Stimulated activated memory B cell treated with anti-CD40 and anti-IgM and Interleukin-4, amounts not matched to agents 10 μg/mL and 1 μg/mL and 100 μg/mL, for 72 hours (primary cell): ENCODE results near the gene CAMK2B.
A peak's percentile ranks its signal among the peaks of the same experiment; 100 is the strongest.

Experiments used
- ATAC-seq: fragments of 150-1000 bp; cut with Tn5 transposase; 2 replicates; pipeline ENCODE4 v1.10.0; 2021
- H3K27ac Mint-ChIP-seq: one replicate; pipeline ENCODE4 v1.8.0; 2022; ENCODE audit warnings: mild to moderate bottlenecking, mixed read lengths
- H3K27me3 Mint-ChIP-seq: one replicate; pipeline ENCODE4 v1.8.0; 2022; ENCODE audit warnings: mixed read lengths
- H3K36me3 Mint-ChIP-seq: one replicate; pipeline ENCODE4 v1.8.0; 2022; ENCODE audit warnings: mixed read lengths
- H3K4me1 Mint-ChIP-seq: one replicate; pipeline ENCODE4 v1.8.0; 2022; ENCODE audit warnings: mixed read lengths
- H3K4me3 Mint-ChIP-seq: one replicate; pipeline ENCODE4 v1.8.0; 2022; ENCODE audit warnings: mild to moderate bottlenecking, moderate library complexity, mixed read lengths
- H3K9me3 Mint-ChIP-seq: one replicate; pipeline ENCODE4 v1.8.0; 2022; ENCODE audit warnings: mixed read lengths

Gene CAMK2B

DNA sequence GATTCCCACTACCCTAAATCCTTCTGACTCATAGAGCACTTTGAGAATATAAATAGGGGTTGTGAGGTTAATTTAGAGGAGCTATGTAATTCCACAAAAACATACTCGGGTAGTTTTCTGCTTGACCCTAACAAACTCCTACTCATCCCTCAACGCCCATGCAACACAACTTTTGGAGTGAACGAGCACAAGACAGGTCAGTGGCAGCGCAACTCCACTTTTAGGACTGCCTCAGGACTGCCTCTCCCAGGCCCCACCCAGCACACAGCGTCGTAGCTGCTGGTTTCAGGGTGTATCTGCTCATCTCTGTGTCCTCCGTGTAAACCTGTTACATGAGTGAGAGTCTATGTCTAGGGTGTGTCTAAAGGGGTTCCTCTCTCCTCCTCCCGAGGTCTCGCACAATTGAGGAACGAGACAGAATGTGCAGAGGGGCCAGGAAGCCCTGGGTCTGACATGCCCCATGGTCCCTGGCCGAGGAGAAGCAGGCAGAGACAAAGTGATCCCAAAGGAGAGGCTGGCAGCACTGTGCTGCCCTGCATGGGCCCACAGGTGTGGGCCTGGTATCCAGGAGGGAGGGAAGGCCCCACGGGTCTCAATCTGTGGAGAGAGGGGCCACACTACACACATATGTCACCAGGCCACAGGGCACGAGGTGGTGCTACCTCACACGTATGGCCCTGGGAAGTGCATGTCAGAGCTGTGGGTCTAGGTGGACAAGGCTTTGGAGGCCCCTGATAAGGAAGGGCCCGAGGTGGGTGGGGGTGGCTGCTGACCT, 45.5 kb downstream of the CAMK2B start:
- H3K27ac Mint-ChIP-seq, result no peak overlapping the region
- H3K4me1 Mint-ChIP-seq, result no peaks in the 10 kb centered on the region
- no peak for ATAC-seq
- no peak overlapping the region for H3K4me3 Mint-ChIP-seq
- peaks cover 20% of the 10 kb centered on the region for H3K27me3 Mint-ChIP-seq
- no peaks in the 10 kb centered on the region for H3K9me3 Mint-ChIP-seq
- H3K36me3 Mint-ChIP-seq, result no peaks in the 10 kb centered on the region

- Mint-ChIP-seq H3K9me3 (no peaks in the 10 kb centered on the region), H3K27ac (no peak overlapping the region), H3K4me3 (no peak overlapping the region), H3K36me3 (no peaks in the 10 kb centered on the region), H3K4me1 (peaks cover 4% of the 10 kb centered on the region), H3K27me3 (peaks cover 26% of the 10 kb centered on the region)
- no peak for ATAC-seq
These were observed 46.1 kb downstream of the CAMK2B start for GRCh38 chr7:44279286-44279685.

- Mint-ChIP-seq H3K27me3 (peaks cover 33% of the 10 kb centered on the region), H3K9me3 (no peaks in the 10 kb centered on the region), H3K4me1 (peaks cover 11% of the 10 kb centered on the region), H3K36me3 (no peaks in the 10 kb centered on the region), H3K27ac (no peak overlapping the region), H3K4me3 (no peak overlapping the region)
- ATAC-seq, result no peak
These were observed 46.8 kb downstream of the CAMK2B start for GRCh38 chr7:44278451-44279161.

GRCh38 chr7:44277851-44278250, 47.5 kb downstream of the CAMK2B start:
- no peak overlapping the region for H3K27ac Mint-ChIP-seq
- no peaks in the 10 kb centered on the region for H3K9me3 Mint-ChIP-seq
- no peaks in the 10 kb centered on the region for H3K36me3 Mint-ChIP-seq
- H3K4me1 Mint-ChIP-seq, result peaks cover 11% of the 10 kb centered on the region
- H3K27me3 Mint-ChIP-seq, result peaks cover 34% of the 10 kb centered on the region
- ATAC-seq, result no peak
- H3K4me3 Mint-ChIP-seq, result no peak overlapping the region

- Mint-ChIP-seq H3K36me3 (no peaks in the 10 kb centered on the region), H3K27me3 (peaks cover 34% of the 10 kb centered on the region), H3K4me1 (peaks cover 11% of the 10 kb centered on the region), H3K27ac (no peak overlapping the region), H3K9me3 (no peaks in the 10 kb centered on the region), H3K4me3 (no peak overlapping the region)
- no peak for ATAC-seq
These were observed 48.0 kb downstream of the CAMK2B start for GRCh38 chr7:44277391-44277790.

- H3K9me3 Mint-ChIP-seq, result no peaks in the 10 kb centered on the region
- no peak for ATAC-seq
- peaks cover 11% of the 10 kb centered on the region for H3K4me1 Mint-ChIP-seq
- H3K27me3 Mint-ChIP-seq, result peaks cover 29% of the 10 kb centered on the region
- H3K4me3 Mint-ChIP-seq, result no peak overlapping the region
- no peak overlapping the region for H3K27ac Mint-ChIP-seq
- H3K36me3 Mint-ChIP-seq, result no peaks in the 10 kb centered on the region
These were observed 48.7 kb downstream of the CAMK2B start for GRCh38 chr7:44276571-44277221.

DNA sequence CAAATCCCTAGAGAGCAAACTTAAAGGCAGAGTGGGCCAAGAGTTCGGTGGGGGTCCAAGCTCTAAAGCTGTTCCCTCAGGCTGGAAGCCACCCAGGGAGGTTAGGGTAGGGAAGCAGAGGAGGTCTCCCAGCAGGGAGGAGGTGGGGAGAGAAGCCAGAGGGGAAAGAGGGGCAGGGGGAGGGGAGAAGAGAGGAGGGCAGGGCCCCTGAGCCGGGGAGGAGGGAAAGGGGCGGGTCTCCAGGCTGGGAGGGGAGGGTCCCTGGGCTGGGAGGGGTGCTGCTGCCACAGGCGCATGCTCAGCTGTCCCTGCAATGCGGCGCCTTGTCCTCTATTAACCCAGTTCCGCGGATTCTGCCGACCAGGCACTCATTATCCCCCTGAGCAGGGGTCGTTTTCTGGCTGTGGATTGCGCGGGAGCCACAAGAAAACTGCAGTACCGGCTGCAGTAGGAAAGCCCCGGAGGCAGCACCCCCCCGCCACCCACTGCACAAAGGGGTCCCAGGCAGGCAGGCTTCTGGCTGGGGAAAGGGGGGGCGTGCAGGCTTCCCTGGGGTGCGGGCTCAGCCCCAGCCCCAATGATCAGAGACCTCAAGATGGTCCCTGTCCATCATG, 49.3 kb downstream of the CAMK2B start:
- Mint-ChIP-seq H3K4me1 (peaks cover 11% of the 10 kb centered on the region), H3K36me3 (no peaks in the 10 kb centered on the region), H3K27me3 (peaks cover 28% of the 10 kb centered on the region), H3K4me3 (no peak overlapping the region), H3K9me3 (no peaks in the 10 kb centered on the region), H3K27ac (peak overlapping the region; percentile 59)
- ATAC-seq, result no peak

DNA sequence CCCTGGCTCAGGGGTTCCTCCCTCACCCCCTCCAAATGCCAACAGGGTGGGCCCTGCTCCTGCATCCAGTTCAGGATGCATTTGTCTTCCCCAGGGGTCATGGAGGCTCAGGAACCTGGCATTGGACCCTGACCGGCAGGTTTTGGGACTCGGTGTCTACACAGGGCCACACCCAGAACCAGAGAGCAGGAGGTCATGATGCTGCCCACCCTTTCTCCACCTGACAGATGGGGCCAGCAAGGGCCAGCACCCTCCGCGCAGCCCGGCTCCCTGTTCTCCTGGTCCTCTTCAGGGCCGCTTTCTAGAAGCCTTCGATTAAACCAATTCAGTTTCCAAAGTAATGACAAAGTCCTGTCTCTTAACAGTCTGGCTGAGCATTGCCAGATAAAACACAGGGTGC, 50.2 kb downstream of the CAMK2B start:
- ATAC-seq, result no peak
- Mint-ChIP-seq H3K36me3 (no peaks in the 10 kb centered on the region), H3K27ac (peak overlapping the region; percentile 59)

GRCh38 chr7:44274623-44274975, 50.8 kb downstream of the CAMK2B start:
- Mint-ChIP-seq H3K27me3 (peaks cover 34% of the 10 kb centered on the region), H3K9me3 (no peaks in the 10 kb centered on the region), H3K4me1 (peaks cover 11% of the 10 kb centered on the region), H3K4me3 (no peak overlapping the region), H3K36me3 (no peaks in the 10 kb centered on the region), H3K27ac (peak overlapping the region; percentile 59)
- no peak for ATAC-seq

More for the DNA sequence above, 50.2 kb downstream of the CAMK2B start:
- Mint-ChIP-seq H3K4me3 (no peak overlapping the region), H3K9me3 (no peaks in the 10 kb centered on the region), H3K4me1 (peaks cover 11% of the 10 kb centered on the region), H3K27me3 (peaks cover 34% of the 10 kb centered on the region)

- peak; percentile 86 for ATAC-seq
- Mint-ChIP-seq H3K27ac (peak overlapping the region; percentile 59), H3K4me1 (peaks cover 11% of the 10 kb centered on the region), H3K27me3 (peaks cover 39% of the 10 kb centered on the region), H3K36me3 (no peaks in the 10 kb centered on the region), H3K9me3 (no peaks in the 10 kb centered on the region), H3K4me3 (peak overlapping the region; percentile 11)
These were observed 51.4 kb downstream of the CAMK2B start for GRCh38 chr7:44273681-44274622.

DNA sequence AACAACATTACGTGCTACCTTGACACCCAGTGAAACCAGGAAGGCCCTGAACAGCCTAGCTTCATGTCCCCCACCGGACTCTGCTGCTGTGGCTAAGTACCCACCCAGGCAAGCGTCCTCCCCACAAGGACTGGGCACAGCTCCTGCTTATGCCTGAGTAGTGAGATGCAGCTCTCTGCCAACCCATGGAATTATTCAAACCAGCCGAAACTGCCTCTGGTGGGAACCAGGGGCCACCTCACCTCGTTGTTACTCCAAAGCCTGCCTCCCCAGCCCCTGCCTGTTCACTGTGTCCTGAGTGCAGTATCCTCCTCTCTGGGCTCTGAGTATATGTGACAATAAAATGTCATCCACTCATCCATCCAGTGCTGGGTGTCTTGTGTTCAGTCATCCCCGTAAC, 52.4 kb downstream of the CAMK2B start:
- no peak for ATAC-seq
- H3K27ac Mint-ChIP-seq, result no peak overlapping the region

GRCh38 chr7:44272456-44272855, 52.9 kb downstream of the CAMK2B start:
- H3K4me1 Mint-ChIP-seq, result peaks cover 11% of the 10 kb centered on the region
- no peak overlapping the region for H3K4me3 Mint-ChIP-seq
- no peaks in the 10 kb centered on the region for H3K36me3 Mint-ChIP-seq
- H3K27me3 Mint-ChIP-seq, result peaks cover 54% of the 10 kb centered on the region
- H3K27ac Mint-ChIP-seq, result no peak overlapping the region
- no peak for ATAC-seq
- H3K9me3 Mint-ChIP-seq, result no peaks in the 10 kb centered on the region

More for the DNA sequence above, 52.4 kb downstream of the CAMK2B start:
- H3K4me1 Mint-ChIP-seq, result peaks cover 11% of the 10 kb centered on the region
- H3K27me3 Mint-ChIP-seq, result peaks cover 48% of the 10 kb centered on the region
- no peaks in the 10 kb centered on the region for H3K36me3 Mint-ChIP-seq
- no peaks in the 10 kb centered on the region for H3K9me3 Mint-ChIP-seq
- H3K4me3 Mint-ChIP-seq, result no peak overlapping the region

DNA sequence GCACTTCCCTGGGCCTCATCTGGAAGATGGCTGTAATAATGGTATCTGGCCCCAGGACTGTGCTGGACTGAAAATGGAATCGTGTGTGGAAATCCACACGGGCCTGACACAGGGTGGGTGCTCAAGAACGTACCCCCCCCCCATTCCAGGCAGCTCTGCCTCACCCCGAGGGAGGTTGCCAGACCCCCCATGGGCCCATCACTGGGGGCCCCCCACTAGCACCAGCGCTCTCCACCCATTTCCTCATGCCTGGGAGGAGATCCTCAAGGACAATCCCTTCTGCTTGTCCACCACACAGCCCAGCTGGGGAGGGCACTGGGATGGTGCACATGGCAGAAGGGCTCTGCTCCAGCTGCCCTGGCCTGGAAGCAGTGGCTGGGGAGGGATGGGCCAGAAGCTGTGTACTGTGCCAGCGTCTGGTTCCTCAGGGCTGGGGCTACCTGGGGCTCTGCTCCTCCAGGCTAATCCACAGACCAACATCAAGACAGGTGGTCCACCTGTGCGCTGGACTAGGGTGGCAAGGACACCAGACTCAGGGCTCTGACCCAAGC, 55.4 kb downstream of the CAMK2B start:
- Mint-ChIP-seq H3K27me3 (peaks cover 46% of the 10 kb centered on the region), H3K4me3 (no peak overlapping the region), H3K27ac (no peak overlapping the region), H3K36me3 (no peaks in the 10 kb centered on the region), H3K9me3 (no peaks in the 10 kb centered on the region), H3K4me1 (peaks cover 11% of the 10 kb centered on the region)
- no peak for ATAC-seq

DNA sequence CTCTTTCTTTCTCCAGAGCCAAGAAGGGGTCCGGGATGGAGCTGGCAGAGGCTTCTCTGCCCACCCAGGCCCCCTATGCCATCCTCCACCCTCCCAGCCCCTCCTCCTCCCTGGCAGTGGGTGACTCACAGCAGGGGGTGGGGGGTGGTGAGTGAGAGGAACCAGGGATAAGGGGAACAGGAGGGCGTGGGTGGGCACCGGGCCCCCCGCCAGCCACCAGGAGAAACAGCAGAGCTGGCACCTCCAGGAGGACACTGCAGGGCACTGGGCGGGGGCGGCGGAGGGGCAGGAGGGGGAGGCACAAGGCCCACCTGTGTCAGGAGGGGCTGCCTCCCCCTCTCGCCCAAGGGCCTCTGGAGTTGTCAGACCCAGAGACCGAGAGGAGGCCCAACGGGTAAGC, 56.0 kb downstream of the CAMK2B start:
- Mint-ChIP-seq H3K4me1 (peaks cover 8% of the 10 kb centered on the region), H3K4me3 (no peak overlapping the region), H3K27me3 (peaks cover 40% of the 10 kb centered on the region), H3K9me3 (no peaks in the 10 kb centered on the region), H3K27ac (no peak overlapping the region), H3K36me3 (no peaks in the 10 kb centered on the region)
- ATAC-seq, result no peak
